ENCODE measurements around the gene KCNJ6.

KCNJ6 gene

GRCh38 chr21:37815893-37816292, 100.4 kb downstream of the KCNJ6 start:
- no peak for DNase-seq (ENCODE audit: low spot score)

GRCh38 chr21:37811711-37812110, 104.5 kb downstream of the KCNJ6 start:
- DNase-seq (ENCODE audit: low spot score) = no peak

- no peak for DNase-seq (ENCODE audit: low spot score)
Observed at GRCh38 chr21:37808261-37808660, 108.0 kb downstream of the KCNJ6 start.

GRCh38 chr21:37805266-37805665, 111.0 kb downstream of the KCNJ6 start:
- DNase-seq (ENCODE audit: low spot score) = no peak

GRCh38 chr21:37804001-37804400, 112.3 kb downstream of the KCNJ6 start:
- DNase-seq (ENCODE audit: low spot score) = no peak

GRCh38 chr21:37803101-37803651, 113.1 kb downstream of the KCNJ6 start:
- no peak for DNase-seq (ENCODE audit: low spot score)

- DNase-seq (ENCODE audit: low spot score) = no peak
Observed at GRCh38 chr21:37800456-37801061, 115.7 kb downstream of the KCNJ6 start.

- no peak for DNase-seq (ENCODE audit: low spot score)
Observed at GRCh38 chr21:37800057-37800455, 116.2 kb downstream of the KCNJ6 start.

GRCh38 chr21:37799211-37800056, 116.8 kb downstream of the KCNJ6 start:
- no peak for DNase-seq (ENCODE audit: low spot score)

- no peak for DNase-seq (ENCODE audit: low spot score)
Observed at GRCh38 chr21:37797403-37797802, 118.9 kb downstream of the KCNJ6 start.

- no peak for DNase-seq (ENCODE audit: low spot score)
Observed at GRCh38 chr21:37796011-37796410, 120.2 kb downstream of the KCNJ6 start.

- DNase-seq (ENCODE audit: low spot score) = no peak
Observed at GRCh38 chr21:37793660-37794059, 122.6 kb downstream of the KCNJ6 start.

GRCh38 chr21:37792046-37792445, 124.2 kb downstream of the KCNJ6 start:
- no peak for DNase-seq (ENCODE audit: low spot score)

GRCh38 chr21:37790905-37791304, 125.4 kb downstream of the KCNJ6 start:
- no peak for DNase-seq (ENCODE audit: low spot score)

GRCh38 chr21:37788503-37788902, 127.8 kb downstream of the KCNJ6 start:
- DNase-seq (ENCODE audit: low spot score) = no peak

- DNase-seq (ENCODE audit: low spot score) = no peak
Observed at GRCh38 chr21:37787456-37787855, 128.8 kb downstream of the KCNJ6 start.

- no peak for DNase-seq (ENCODE audit: low spot score)
Observed at GRCh38 chr21:37784591-37785318, 131.5 kb downstream of the KCNJ6 start.

GRCh38 chr21:37783016-37783415, 133.2 kb downstream of the KCNJ6 start:
- DNase-seq (ENCODE audit: low spot score) = no peak

GRCh38 chr21:37780991-37781983, 135.0 kb downstream of the KCNJ6 start:
- DNase-seq (ENCODE audit: low spot score) = no peak

- DNase-seq (ENCODE audit: low spot score) = no peak
Observed at GRCh38 chr21:37771181-37771580, 145.1 kb downstream of the KCNJ6 start.

- no peak for DNase-seq (ENCODE audit: low spot score)
Observed at GRCh38 chr21:37770461-37770860, 145.8 kb downstream of the KCNJ6 start.

Data from hematopoietic multipotent progenitor cell treated with erythropoietin and hydrocortisone succinate and interleukin-3 and kit ligand, for 15 days (in vitro differentiated cells).